ENCODE measurements around the gene SLC2A8.

Gene SLC2A8

GRCh38 chr9:127396808-127397645 is at the start of gene SLC2A8:
TSS of gene SLC2A8 (plus strand) at chr9:127397169. CDS start at chr9:127397231, 62 bp downstream.
- peak; percentile 100 for DNase-seq

GRCh38 chr9:127347831-127348776 is 48.9 kb upstream of the SLC2A8 start:
- no peak for DNase-seq

GRCh38 chr9:127349483-127350113 is 47.4 kb upstream of the SLC2A8 start:
- DNase-seq = peak; percentile 44

- no peak for DNase-seq
Measured at GRCh38 chr9:127351182-127352166, 45.5 kb upstream of the SLC2A8 start.

- DNase-seq = no peak
Measured at GRCh38 chr9:127353882-127354281, 43.1 kb upstream of the SLC2A8 start.

GRCh38 chr9:127356906-127357305 is 40.1 kb upstream of the SLC2A8 start:
- no peak for DNase-seq

- no peak for DNase-seq
Measured at GRCh38 chr9:127358023-127358535, 38.9 kb upstream of the SLC2A8 start.

- DNase-seq = no peak
Measured at GRCh38 chr9:127358770-127359169, 38.2 kb upstream of the SLC2A8 start.

GRCh38 chr9:127360250-127360649 is 36.7 kb upstream of the SLC2A8 start:
- DNase-seq = no peak

- no peak for DNase-seq
Measured at GRCh38 chr9:127360829-127361228, 36.1 kb upstream of the SLC2A8 start.

- DNase-seq = no peak
Measured at GRCh38 chr9:127361561-127361960, 35.4 kb upstream of the SLC2A8 start.

- DNase-seq = no peak
Measured at GRCh38 chr9:127362829-127363228, 34.1 kb upstream of the SLC2A8 start.

GRCh38 chr9:127365461-127365860 is 31.5 kb upstream of the SLC2A8 start:
- no peak for DNase-seq

GRCh38 chr9:127366594-127366993 is 30.4 kb upstream of the SLC2A8 start:
- DNase-seq = no peak

GRCh38 chr9:127368852-127369402 is 28.0 kb upstream of the SLC2A8 start:
- no peak for DNase-seq

- DNase-seq = no peak
Measured at GRCh38 chr9:127369428-127369827, 27.5 kb upstream of the SLC2A8 start.

- no peak for DNase-seq
Measured at GRCh38 chr9:127370147-127370579, 26.8 kb upstream of the SLC2A8 start.

- DNase-seq = no peak
Measured at GRCh38 chr9:127370672-127371648, 26.0 kb upstream of the SLC2A8 start.

GRCh38 chr9:127380479-127380878 is 16.5 kb upstream of the SLC2A8 start:
- DNase-seq = no peak

- no peak for DNase-seq
Measured at GRCh38 chr9:127382541-127382940, 14.4 kb upstream of the SLC2A8 start.
